SK-N-SH (cell line): ENCODE results near the gene MAP3K4.

Experiments used
- EP300 ChIP-seq, 2 experiments: IDR thresholded peaks; 2 replicates each; pipeline versions ENCODE4 v1.4.0 to v1.6.1; 2012; ENCODE audit warnings: borderline replicate concordance in 1 of 2, low read depth in 1 of 2, low read length in 1 of 2
- EZH2phosphoT487 ChIP-seq: fragments of 200-600 bp; sonication (generic); IDR thresholded peaks from 2 replicates; pipeline ENCODE4 v1.6.1; 2017; ENCODE audit warnings: low read depth, mixed run types, mild to moderate bottlenecking, antibody characterized with exemption, moderate library complexity, borderline replicate concordance
- MXI1 ChIP-seq: IDR thresholded peaks from 2 replicates; pipeline ENCODE4 v1.6.1; 2012; ENCODE audit warnings: mild to moderate bottlenecking, low read depth, low read length, improper control_type of control experiment
- POLR2AphosphoS5 ChIP-seq: IDR thresholded peaks from 2 replicates; pipeline ENCODE4 v1.6.1; 2012; ENCODE audit warnings: low read depth, low read length
- SIN3A ChIP-seq: IDR thresholded peaks from 2 replicates; pipeline ENCODE4 v1.6.1; 2012; ENCODE audit warnings: low read depth, mild to moderate bottlenecking, low read length, moderate library complexity, borderline replicate concordance
- YY1 ChIP-seq: IDR thresholded peaks from 2 replicates; pipeline ENCODE4 v1.4.0; 2012; ENCODE audit warnings: low read depth, mild to moderate bottlenecking
- TF ChIP-seq, protein P1 (sequence below): fragments of 200-600 bp; sonication (generic); IDR thresholded peaks from 2 replicates; pipeline ENCODE4 v1.6.1; 2017; ENCODE audit warnings: antibody characterized with exemption, mild to moderate bottlenecking, moderate library complexity
- TF ChIP-seq, protein P2 (sequence below): IDR thresholded peaks from 2 replicates; pipeline ENCODE4 v1.4.0; 2012; ENCODE audit warnings: low read depth

DNA sequence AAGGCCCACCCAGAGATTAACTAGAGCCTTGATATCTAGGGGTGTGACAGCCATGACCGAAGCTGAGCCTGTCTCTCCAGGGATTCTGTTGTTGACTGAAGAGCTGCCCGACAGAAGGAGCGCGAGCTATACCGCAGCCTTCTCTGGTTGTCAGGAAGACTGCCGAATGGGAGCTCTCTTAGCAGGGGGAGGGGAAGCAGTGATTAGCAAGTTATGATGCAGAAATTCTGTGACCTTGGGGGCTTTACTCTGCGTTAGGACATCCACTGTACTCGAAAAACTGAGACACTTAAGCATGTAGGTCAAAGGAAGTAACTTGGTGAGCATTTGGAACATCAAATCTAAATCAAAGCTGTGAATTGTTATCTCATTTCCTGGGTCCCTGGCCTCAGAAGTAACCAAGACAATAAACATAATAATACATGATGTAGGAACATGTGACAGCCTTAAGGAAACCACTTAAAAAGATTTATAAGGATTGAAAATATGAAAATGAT, 84.7 kb downstream of the MAP3K4 start:
- TF ChIP-seq, protein P1, sequence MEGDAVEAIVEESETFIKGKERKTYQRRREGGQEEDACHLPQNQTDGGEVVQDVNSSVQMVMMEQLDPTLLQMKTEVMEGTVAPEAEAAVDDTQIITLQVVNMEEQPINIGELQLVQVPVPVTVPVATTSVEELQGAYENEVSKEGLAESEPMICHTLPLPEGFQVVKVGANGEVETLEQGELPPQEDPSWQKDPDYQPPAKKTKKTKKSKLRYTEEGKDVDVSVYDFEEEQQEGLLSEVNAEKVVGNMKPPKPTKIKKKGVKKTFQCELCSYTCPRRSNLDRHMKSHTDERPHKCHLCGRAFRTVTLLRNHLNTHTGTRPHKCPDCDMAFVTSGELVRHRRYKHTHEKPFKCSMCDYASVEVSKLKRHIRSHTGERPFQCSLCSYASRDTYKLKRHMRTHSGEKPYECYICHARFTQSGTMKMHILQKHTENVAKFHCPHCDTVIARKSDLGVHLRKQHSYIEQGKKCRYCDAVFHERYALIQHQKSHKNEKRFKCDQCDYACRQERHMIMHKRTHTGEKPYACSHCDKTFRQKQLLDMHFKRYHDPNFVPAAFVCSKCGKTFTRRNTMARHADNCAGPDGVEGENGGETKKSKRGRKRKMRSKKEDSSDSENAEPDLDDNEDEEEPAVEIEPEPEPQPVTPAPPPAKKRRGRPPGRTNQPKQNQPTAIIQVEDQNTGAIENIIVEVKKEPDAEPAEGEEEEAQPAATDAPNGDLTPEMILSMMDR = no peak
- TF ChIP-seq, protein P2, sequence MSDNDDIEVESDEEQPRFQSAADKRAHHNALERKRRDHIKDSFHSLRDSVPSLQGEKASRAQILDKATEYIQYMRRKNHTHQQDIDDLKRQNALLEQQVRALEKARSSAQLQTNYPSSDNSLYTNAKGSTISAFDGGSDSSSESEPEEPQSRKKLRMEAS = no peak
- TF ChIP-seq MXI1 (no peak), SIN3A (no peak), POLR2AphosphoS5 (no peak), EP300 (IDR thresholded peaks at IDR 0.05; ENCODE audit: borderline replicate concordance in 1 of 2, low read depth in 1 of 2, low read length in 1 of 2) (no peak), EZH2phosphoT487 (no peak), YY1 (no peak)
